Activated T-cell treated with anti-CD3 and anti-CD28 coated beads, Interleukin-2, amount 50 U/mL, for 4 hours (primary cell): Measurements from ENCODE around the gene ACTA2. TPM values are rescaled to one million over a fixed set of nuclear protein-coding genes. Genes with fewer than 3 reads are reported as not detected.
"Not testable (repeated sequence)": the region's sequence is repeated elsewhere in the genome, so short reads cannot be mapped to it uniquely, and the experiment has no call there.

Source experiments
- ATAC-seq, 2 donors: fragments of 200-7000 bp; cut with Tn5 transposase; one replicate each; pipeline ENCODE4 v1.10.0; 2021
- DNase-seq: peaks from one replicate; pipeline ENCODE4 v3.0.0-alpha.2; 2020
- H3K27me3 Mint-ChIP-seq: one replicate; pipeline ENCODE4 v1.8.0; 2021; ENCODE audit warnings: low read depth, mixed read lengths
- H3K36me3 Mint-ChIP-seq: one replicate; pipeline ENCODE4 v1.8.0; 2022; ENCODE audit warnings: mixed read lengths; ENCODE audit not compliant: insufficient read depth
- H3K4me1 Mint-ChIP-seq: one replicate; pipeline ENCODE4 v1.8.0; 2021; ENCODE audit warnings: low read depth, mixed read lengths
- H3K4me3 Mint-ChIP-seq: one replicate; pipeline ENCODE4 v1.8.0; 2021; ENCODE audit warnings: mild to moderate bottlenecking, moderate library complexity, mixed read lengths
- H3K9me3 Mint-ChIP-seq: one replicate; pipeline ENCODE4 v1.8.0; 2021; ENCODE audit warnings: mixed read lengths
- total RNA-seq, 3 donors: library from RNA; stranded (reverse); gene quantifications; one replicate each; pipeline ENCODE4 v1.2.1, GENCODE V29; 2021

The ACTA2 gene
- total RNA-seq, 3 donors from 2014 or later = 2.6 to 4.1 (median 2.6) TPM

DNA sequence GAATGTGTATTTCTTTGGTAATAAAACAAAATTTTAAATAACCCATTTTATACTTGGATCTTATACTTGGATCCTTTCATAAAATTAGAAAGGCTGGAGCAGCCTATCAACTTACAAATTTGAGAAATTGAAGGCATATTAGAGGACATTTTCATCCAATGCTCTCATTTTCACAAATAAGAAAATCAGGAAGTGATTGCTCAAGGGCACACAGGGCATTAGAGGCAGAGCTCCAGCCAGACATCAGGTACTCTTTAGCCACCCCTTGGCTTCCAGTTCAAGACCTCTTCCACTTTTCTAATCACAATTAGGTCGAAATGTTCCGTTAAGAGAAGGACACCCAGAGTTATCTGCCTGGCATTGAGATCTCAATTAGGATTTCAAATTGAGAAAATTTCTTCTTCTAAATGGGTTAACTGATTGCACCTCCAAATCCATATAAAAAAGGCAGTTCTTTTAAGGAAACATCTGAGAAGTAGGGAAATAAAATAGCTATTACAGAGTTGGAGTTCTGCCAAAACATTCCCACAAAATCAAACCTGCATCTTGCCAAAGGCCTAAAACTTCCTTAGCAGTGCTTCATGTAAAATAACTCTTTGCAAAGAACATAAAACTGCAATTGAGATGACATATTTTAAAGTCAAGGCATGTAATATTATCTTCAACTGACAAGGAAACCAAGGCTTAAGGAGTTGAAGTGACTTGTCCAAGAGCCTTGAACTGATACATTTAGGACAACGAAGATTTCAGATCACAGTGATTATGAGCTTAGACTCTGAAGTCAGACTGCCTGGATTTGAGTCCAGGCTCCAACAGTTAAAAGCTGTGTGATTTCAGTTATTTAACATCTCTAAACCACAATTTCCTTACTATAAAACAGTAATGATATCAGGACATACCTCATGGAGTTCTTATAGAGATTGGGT is 2.4 kb downstream of the ACTA2 start:
- no peak overlapping the region for H3K4me3 Mint-ChIP-seq
- H3K36me3 Mint-ChIP-seq = peaks cover 7% of the 10 kb centered on the region
- H3K9me3 Mint-ChIP-seq = no peaks in the 10 kb centered on the region
- H3K4me1 Mint-ChIP-seq = no peaks in the 10 kb centered on the region
- no peak for ATAC-seq
- H3K27me3 Mint-ChIP-seq = no peaks in the 10 kb centered on the region
- DNase-seq = no peak

DNA sequence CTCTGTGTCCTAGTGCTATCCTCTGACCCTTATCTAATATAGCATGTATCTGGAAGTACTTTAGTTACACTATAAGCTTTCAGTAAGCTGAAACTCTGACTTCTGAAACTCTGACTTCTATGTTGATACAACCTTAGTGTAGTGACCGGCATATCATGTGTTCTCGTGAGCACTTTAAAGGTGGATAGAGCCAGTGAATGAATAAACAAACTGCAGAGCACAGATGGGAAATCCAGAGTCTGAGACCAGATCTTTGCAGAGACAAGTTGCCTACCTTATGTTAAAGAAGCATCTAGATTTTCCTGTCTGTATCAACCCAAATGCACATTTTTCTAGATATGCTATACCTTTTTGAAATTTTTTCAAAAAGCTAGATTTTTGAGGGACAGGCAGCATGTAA is 3.5 kb downstream of the ACTA2 start:
- DNase-seq = no peak
- Mint-ChIP-seq H3K4me3 (no peak overlapping the region), H3K9me3 (no peaks in the 10 kb centered on the region), H3K4me1 (peaks cover 6% of the 10 kb centered on the region), H3K27me3 (no peaks in the 10 kb centered on the region), H3K36me3 (peaks cover 7% of the 10 kb centered on the region)
- ATAC-seq = no peak

DNA sequence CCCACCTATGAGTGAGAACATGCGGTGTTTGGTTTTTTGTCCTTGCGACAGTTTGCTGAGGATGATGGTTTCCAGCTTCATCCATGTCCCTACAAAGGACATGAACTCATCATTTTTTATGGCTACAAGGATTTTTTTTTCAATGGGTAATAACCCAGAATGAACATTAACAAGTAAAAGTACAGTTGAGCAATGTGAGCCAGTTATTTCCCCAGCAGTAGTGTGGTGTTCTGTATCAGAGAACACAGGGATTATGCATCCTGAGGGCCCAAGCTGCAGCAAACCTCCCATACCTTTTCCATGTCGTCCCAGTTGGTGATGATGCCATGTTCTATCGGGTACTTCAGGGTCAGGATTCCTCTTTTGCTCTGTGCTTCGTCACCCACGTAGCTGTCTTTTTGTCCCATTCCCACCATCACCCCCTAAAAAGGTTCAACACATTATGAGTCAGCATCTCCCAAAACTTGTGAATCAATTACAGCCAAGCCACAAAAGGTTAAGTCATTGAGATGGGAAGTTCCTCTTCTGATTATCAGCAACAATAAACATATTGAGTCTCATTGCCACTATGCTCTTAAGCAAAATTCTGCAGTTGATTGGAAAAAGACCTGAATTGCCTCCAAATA is 5.5 kb downstream of the ACTA2 start:
- Mint-ChIP-seq H3K4me1 (peaks cover 6% of the 10 kb centered on the region), H3K4me3 (no peak overlapping the region), H3K36me3 (peaks cover 8% of the 10 kb centered on the region), H3K27me3 (no peaks in the 10 kb centered on the region), H3K9me3 (no peaks in the 10 kb centered on the region)
- ATAC-seq = no peak
- DNase-seq = no peak

DNA sequence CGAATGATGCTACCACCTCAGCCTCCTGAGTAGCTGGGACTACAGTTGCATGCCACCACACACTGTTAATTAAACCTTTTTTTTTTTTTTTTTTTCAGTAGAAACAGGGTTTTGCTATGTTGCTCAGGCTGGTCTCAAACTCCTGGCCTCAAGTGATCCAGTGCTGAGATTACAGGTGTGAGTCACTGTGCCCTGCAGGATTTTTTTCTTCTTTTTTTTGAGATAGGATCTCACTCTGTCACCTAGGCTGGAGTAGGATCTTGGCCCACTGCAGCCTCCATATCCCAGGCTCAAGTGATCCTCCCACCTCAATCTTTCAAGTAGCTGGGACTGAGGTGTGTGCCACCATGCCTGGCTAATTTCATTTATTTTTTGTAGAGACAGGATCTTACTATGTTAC is 6.4 kb downstream of the ACTA2 start:
- Mint-ChIP-seq H3K9me3 (no peaks in the 10 kb centered on the region), H3K27me3 (no peaks in the 10 kb centered on the region), H3K4me3 (no peak overlapping the region), H3K4me1 (peaks cover 6% of the 10 kb centered on the region), H3K36me3 (peaks cover 6% of the 10 kb centered on the region)
- DNase-seq (no peak), ATAC-seq (no peak)

DNA sequence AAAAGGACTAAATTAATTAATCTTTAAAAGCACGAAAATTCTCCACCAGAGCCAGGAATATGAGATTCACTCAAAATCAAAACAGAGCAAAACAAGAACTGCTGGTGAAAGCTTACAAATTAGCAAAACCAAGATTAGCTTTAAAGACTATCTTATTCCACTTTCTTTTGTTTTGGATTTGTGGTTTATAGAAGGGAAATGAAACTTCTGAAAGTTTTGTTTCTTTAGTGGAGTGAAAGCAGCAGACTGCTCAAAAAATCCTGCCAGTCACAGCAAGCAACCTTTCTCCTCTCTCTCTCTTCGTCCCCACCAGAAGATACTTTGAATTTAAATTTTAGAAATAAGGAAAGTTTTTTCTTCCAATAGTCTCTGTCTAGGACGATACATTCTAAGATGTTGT is 7.8 kb downstream of the ACTA2 start:
- Mint-ChIP-seq H3K36me3 (peaks cover 4% of the 10 kb centered on the region), H3K9me3 (no peaks in the 10 kb centered on the region), H3K4me1 (peaks cover 6% of the 10 kb centered on the region), H3K27me3 (no peaks in the 10 kb centered on the region), H3K4me3 (no peak overlapping the region)
- DNase-seq (no peak), ATAC-seq (no peak)

DNA sequence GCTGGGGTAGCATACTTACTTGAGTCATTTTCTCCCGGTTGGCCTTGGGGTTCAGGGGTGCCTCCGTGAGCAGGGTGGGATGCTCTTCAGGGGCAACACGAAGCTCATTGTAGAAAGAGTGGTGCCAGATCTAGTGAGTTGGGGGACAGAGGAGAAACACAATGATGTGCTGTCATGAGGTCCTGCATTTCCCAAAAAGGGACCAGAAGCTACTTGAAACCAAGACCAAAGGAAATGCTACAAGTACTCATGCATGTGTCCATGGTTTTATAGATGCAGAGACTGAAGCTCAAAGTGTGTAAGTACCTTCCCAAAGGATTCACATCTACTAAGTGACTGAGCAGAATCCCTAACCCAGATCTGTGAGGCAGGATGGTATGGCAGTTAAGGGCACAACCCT is 8.8 kb downstream of the ACTA2 start:
- peaks cover 6% of the 10 kb centered on the region for H3K4me1 Mint-ChIP-seq
- no peak for DNase-seq
- ATAC-seq = no peak
- no peaks in the 10 kb centered on the region for H3K9me3 Mint-ChIP-seq
- no peak overlapping the region for H3K4me3 Mint-ChIP-seq
- no peaks in the 10 kb centered on the region for H3K27me3 Mint-ChIP-seq
- H3K36me3 Mint-ChIP-seq = peaks cover 4% of the 10 kb centered on the region

DNA sequence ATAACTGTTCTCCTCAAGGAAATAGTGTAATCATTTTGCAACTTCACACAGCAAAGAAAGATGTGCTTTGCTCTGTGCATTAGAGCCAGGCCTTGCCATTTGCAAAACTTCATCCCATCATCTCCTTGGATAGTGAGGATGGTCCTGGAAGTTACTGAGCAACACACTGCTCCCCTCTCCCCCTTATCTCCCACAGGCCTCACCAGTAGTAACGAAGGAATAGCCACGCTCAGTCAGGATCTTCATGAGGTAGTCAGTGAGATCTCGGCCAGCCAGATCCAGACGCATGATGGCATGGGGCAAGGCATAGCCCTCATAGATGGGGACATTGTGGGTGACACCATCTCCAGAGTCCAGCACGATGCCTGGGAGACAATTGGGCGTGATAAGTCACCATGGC is 11.5 kb downstream of the ACTA2 start:
- H3K4me1 Mint-ChIP-seq = peaks cover 9% of the 10 kb centered on the region
- ATAC-seq (no peak), DNase-seq (no peak)
- H3K4me3 Mint-ChIP-seq = no peak overlapping the region
- no peaks in the 10 kb centered on the region for H3K9me3 Mint-ChIP-seq
- H3K27me3 Mint-ChIP-seq = no peaks in the 10 kb centered on the region
- peaks cover 13% of the 10 kb centered on the region for H3K36me3 Mint-ChIP-seq

DNA sequence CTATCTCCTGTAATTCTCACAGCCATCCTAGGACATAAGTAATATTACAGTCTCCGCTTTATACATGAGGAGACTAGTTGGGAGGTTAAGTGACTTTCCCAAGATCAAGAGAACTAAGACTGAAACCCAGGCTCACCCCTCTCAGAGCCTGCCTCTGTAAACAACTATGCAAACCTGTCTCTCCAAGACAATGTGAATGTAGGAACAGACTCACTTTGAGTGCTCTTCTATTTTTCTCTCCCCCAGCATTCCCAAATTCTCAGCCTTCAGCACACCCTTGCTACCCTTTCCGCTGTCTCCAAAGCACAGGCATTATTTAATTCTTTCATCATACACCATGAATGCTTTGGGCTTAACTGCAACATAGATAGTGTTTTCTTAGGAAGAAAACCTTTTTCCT is 13.6 kb downstream of the ACTA2 start:
- ATAC-seq (no peak), DNase-seq (no peak)
- no peaks in the 10 kb centered on the region for H3K27me3 Mint-ChIP-seq
- H3K9me3 Mint-ChIP-seq = no peaks in the 10 kb centered on the region
- H3K36me3 Mint-ChIP-seq = peaks cover 13% of the 10 kb centered on the region
- H3K4me3 Mint-ChIP-seq = no peak overlapping the region
- peaks cover 14% of the 10 kb centered on the region for H3K4me1 Mint-ChIP-seq

DNA sequence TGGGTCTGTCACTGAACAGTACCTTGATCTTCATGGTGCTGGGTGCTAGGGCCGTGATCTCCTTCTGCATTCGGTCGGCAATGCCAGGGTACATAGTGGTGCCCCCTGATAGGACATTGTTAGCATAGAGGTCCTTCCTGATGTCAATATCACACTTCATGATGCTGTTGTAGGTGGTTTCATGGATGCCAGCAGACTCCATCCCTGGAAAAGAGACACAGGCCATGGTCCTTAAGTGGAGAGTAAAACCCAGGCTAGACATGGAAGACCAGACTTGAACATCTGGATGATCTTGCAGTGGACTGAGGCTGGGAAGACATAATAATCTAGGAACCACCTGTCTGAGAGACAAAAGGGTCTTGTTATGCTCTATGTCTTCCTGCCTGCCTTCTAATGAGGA is 14.5 kb downstream of the ACTA2 start:
- H3K9me3 Mint-ChIP-seq = no peaks in the 10 kb centered on the region
- no peak overlapping the region for H3K4me3 Mint-ChIP-seq
- ATAC-seq = no peak
- H3K36me3 Mint-ChIP-seq = peaks cover 9% of the 10 kb centered on the region
- H3K27me3 Mint-ChIP-seq = no peaks in the 10 kb centered on the region
- no peak for DNase-seq
- H3K4me1 Mint-ChIP-seq = peaks cover 14% of the 10 kb centered on the region

DNA sequence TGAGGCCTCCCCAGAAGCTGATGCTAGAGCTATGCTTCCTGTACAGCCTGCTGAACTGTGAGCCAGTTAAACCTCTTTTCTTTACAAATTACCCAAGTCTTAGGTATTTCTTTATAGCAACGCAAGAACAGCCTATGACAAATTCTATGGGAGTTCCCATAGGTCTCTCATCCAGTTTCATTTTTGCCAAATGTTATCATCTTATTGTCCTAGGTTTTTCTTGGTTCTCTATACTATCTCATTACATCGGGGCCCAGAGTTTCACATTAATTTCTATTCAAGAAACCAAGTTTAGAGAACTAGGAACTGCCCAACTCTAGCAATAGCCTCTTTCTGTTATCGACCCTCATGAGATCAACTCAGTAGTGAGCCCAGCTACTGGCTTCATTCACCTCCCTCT is 15.9 kb downstream of the ACTA2 start:
- Mint-ChIP-seq H3K4me3 (no peak overlapping the region), H3K27me3 (no peaks in the 10 kb centered on the region), H3K36me3 (peaks cover 9% of the 10 kb centered on the region), H3K9me3 (no peaks in the 10 kb centered on the region), H3K4me1 (peaks cover 18% of the 10 kb centered on the region)
- ATAC-seq (no peak), DNase-seq (no peak)

DNA sequence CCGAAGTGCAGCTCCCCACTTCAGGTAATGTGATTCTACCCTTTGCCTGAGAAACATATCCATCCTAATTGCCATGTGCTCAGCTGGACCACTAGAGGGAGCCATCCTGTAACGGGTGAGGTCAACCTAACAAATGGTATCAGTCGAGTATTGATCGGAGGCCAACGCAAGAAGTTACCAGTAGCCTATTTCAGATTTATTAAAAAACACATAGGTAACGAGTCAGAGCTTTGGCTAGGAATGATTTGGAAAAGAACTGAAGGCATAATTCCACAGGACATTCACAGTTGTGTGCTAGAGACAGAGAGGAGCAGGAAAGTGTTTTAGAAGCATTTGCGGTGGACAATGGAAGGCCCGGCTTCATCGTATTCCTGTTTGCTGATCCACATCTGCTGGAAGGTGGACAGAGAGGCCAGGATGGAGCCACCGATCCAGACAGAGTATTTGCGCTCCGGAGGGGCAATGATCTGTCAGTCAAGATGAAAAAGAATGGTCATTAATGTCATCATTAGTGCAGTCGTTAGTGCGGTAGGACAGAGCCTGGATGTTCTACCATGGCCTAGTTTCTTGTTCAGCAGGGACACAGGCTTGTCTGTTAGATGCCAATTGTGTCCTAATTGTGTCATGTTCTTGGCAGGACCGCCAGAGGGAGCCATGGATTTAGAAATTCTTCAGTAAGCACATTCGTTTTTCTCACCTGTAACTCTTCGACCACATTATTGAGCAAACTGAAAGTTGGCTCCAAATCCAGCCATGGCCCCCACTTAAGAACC is 17.5 kb downstream of the ACTA2 start:
- Mint-ChIP-seq H3K4me3 (peak overlapping the region; percentile 21), H3K27me3 (no peaks in the 10 kb centered on the region), H3K9me3 (no peaks in the 10 kb centered on the region), H3K36me3 (peaks cover 9% of the 10 kb centered on the region), H3K4me1 (peaks cover 19% of the 10 kb centered on the region)
- ATAC-seq = peak; percentile 72 to 82
- DNase-seq = peak; percentile 67

DNA sequence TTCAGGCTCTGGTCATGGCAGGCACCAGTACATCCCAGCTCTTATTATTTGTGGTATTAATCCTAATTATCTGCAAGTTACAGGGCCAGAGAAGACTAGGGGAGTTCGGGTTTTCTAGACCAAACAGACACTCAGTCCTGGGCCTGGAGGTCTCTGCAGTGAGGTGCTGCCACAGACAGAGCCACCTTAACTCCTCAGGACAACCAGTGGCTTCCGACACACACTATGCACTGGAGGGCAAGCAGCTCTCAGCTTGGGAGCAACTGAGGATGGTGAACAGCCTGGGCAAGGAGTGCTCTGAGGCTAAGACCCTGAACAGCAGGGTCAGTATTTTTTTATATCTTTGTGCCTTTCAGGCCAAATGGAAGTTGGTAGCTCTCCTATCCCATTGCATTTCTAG is 19.0 kb downstream of the ACTA2 start:
- Mint-ChIP-seq H3K4me1 (peaks cover 20% of the 10 kb centered on the region), H3K4me3 (no peak overlapping the region), H3K27me3 (no peaks in the 10 kb centered on the region), H3K36me3 (peaks cover 8% of the 10 kb centered on the region), H3K9me3 (no peaks in the 10 kb centered on the region)
- ATAC-seq (no peak), DNase-seq (no peak)

DNA sequence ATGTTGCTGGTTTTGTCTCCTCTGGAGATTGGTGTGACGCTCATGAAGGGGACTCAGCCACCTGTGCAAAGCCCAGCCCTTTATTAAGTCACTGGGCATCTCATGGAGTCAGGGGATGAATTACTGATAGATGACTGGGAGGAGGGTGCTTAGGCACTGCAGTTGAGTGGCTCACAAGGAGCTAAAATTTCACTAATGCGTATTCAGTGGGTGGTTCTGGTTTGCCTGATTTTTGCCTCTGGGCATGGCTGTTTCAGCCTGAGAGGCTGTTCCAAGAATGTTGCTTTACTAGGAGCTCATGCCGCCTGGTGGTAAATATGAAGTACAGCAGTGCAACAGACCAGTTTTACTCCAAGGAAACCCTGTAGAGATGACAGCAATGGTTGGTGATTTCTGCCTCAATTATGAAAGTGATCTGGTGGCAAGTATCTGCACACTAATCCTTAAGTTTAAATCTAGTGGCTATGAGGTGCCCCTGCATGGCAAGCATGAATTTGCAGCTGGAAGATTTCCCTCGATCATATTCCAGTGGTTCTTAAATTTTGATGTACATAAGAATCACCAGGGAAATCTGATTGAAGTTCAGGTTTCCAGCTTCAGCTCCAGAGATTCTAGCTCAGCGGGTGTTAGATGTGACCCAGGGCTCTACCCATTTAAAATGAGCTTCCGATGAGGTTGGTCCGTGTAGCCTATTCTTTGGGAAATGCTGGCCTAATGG is 19.9 kb downstream of the ACTA2 start:
- ATAC-seq (peak; percentile 73 to 79), DNase-seq (peak; percentile 12)
- Mint-ChIP-seq H3K27me3 (no peaks in the 10 kb centered on the region), H3K4me1 (peaks cover 20% of the 10 kb centered on the region), H3K4me3 (no peak overlapping the region), H3K36me3 (peaks cover 8% of the 10 kb centered on the region), H3K9me3 (no peaks in the 10 kb centered on the region)

DNA sequence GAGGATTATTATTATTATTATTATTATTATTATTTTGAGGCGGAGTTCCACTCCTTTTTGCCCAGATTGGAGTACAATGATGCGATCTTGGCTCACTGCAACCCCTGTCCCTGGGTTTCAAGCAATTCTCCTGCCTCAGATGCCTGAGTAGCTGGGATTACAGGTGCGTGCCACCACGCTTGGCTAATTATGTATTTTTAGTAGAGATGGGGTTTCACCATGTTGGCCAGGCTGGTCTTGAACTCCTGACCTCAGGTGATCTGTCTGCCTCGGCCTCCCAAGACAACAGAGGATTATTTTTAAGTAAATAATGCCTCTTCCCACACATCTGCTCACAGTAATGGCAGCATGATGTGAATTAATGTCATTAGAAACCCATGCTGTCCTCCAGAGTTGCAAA is 20.5 kb downstream of the ACTA2 start:
- H3K27me3 Mint-ChIP-seq, DNase-seq, ATAC-seq, H3K4me3 Mint-ChIP-seq, H3K9me3 Mint-ChIP-seq: not testable (repeated sequence)
- peaks cover 11% of the 10 kb centered on the region for H3K36me3 Mint-ChIP-seq
- H3K4me1 Mint-ChIP-seq = peaks cover 20% of the 10 kb centered on the region
